SU-DHL-6 (cell line): Measurements from ENCODE around the gene SLC16A11.
"Not testable (repeated sequence)": the region's sequence is repeated elsewhere in the genome, so short reads cannot be mapped to it uniquely, and the experiment has no call there.

ENCODE experiments used
- H2AFZ ChIP-seq: fragments of 200-600 bp; sonication (generic); 2 replicates; pipeline ENCODE4 v1.6.1; 2014; ENCODE audit warnings: low read depth, mild to moderate bottlenecking, moderate library complexity, mixed read lengths, antibody characterized with exemption, low read length; ENCODE audit not compliant: severe bottlenecking
- H3F3A ChIP-seq: fragments of 200-600 bp; shearing (Covaris generic); 2 replicates; pipeline ENCODE4 v1.6.0; 2016; ENCODE audit warnings: antibody characterized with exemption, mild to moderate bottlenecking; ENCODE audit not compliant: insufficient read depth
- H3K27ac ChIP-seq: fragments of 200-600 bp; sonication (generic); 2 replicates; pipeline ENCODE4 v1.5.1; 2016; ENCODE audit warnings: low read depth, mild to moderate bottlenecking, low read length, moderate library complexity, mixed read lengths
- H3K27me3 ChIP-seq: fragments of 200-600 bp; sonication (generic), shearing (Covaris generic); 2 replicates; pipeline ENCODE4 v1.6.0; 2014; ENCODE audit warnings: mild to moderate bottlenecking, low read length
- H3K36me3 ChIP-seq: fragments of 200-600 bp; sonication (generic); 2 replicates; pipeline ENCODE4 v1.6.1; 2014; ENCODE audit warnings: mild to moderate bottlenecking, low read length, mixed read lengths
- H3K4me2 ChIP-seq: fragments of 300-600, 200-600 bp; shearing (Covaris generic), sonication (generic); 2 replicates; pipeline ENCODE4 v1.6.0; 2014; ENCODE audit warnings: low read length, low read depth, mild to moderate bottlenecking; ENCODE audit not compliant: poor library complexity, severe bottlenecking
- H3K4me3 ChIP-seq: fragments of 200-600 bp; sonication (generic); 2 replicates; pipeline ENCODE4 v1.5.1; 2014; ENCODE audit warnings: antibody characterized with exemption, low read length, mild to moderate bottlenecking, mixed read lengths; ENCODE audit not compliant: insufficient read depth, poor library complexity, severe bottlenecking
- H3K79me2 ChIP-seq: fragments of 200-600 bp; sonication (generic); 2 replicates; pipeline ENCODE4 v1.6.1; 2014; ENCODE audit warnings: mild to moderate bottlenecking, low read length, moderate library complexity; ENCODE audit not compliant: insufficient read depth
- H3K9ac ChIP-seq: fragments of 200-600 bp; sonication (generic); 2 replicates; pipeline ENCODE4 v1.7.0; 2014; ENCODE audit warnings: mild to moderate bottlenecking, low read length
- H3K9me2 ChIP-seq: fragments of 200-600 bp; sonication (generic); replicated peaks from 2 replicates; pipeline ENCODE4 v1.6.1; 2014; ENCODE audit warnings: low read length; ENCODE audit not compliant: insufficient read depth
- H3K9me3 ChIP-seq: fragments of 200-600 bp; sonication (generic); 2 replicates; pipeline ENCODE4 v1.6.1; 2014; ENCODE audit warnings: low read length, mixed read lengths; ENCODE audit not compliant: insufficient read depth
- H4K20me1 ChIP-seq: fragments of 200-600 bp; sonication (generic); 2 replicates; pipeline ENCODE4 v1.6.1; 2014; ENCODE audit warnings: low read depth, mild to moderate bottlenecking, antibody characterized with exemption, low read length, moderate library complexity, mixed read lengths
- CTCF ChIP-seq: fragments of 200-600 bp; sonication (generic); IDR thresholded peaks from one replicate; pipeline ENCODE4 v1.5.1; 2017; ENCODE audit warnings: antibody characterized with exemption, mild to moderate bottlenecking, low read length, moderate library complexity; ENCODE audit not compliant: insufficient read depth, poor library complexity, severe bottlenecking
- EZH2phosphoT487 ChIP-seq: fragments of 200-600 bp; sonication (generic), shearing (Covaris generic); conservative IDR thresholded peaks from 2 replicates; pipeline ENCODE4 v1.6.1; 2018; ENCODE audit warnings: mild to moderate bottlenecking, antibody characterized with exemption, low read length, moderate library complexity, mixed read lengths

The SLC16A11 gene

GRCh38 chr17:7043497-7044198 is at the start of gene SLC16A11:
Gene SLC16A11 (minus strand): TSS chr17:7044092. CDS start chr17:7043513, 579 bp downstream.
- H3K36me3 ChIP-seq: no peaks in the 10 kb centered on the region
- H4K20me1 ChIP-seq: no peaks in the 10 kb centered on the region
- no peaks in the 10 kb centered on the region for H3K27me3 ChIP-seq
- no peak within 1 kb of the TSS for H3K27ac ChIP-seq
- H3K9ac ChIP-seq: no peak within 1 kb of the TSS
- H3K4me3 ChIP-seq: no peak within 1 kb of the TSS
- no peaks in the 10 kb centered on the region for H3K9me2 ChIP-seq
- no peaks in the 10 kb centered on the region for H3K79me2 ChIP-seq
- no peak within 1 kb of the TSS for H2AFZ ChIP-seq
- TF ChIP-seq CTCF (no peak), EZH2phosphoT487 (no peak)
- H3K9me3 ChIP-seq: no peaks in the 10 kb centered on the region
- no peak within 1 kb of the TSS for H3K4me2 ChIP-seq
- no peaks in the 10 kb centered on the region for H3F3A ChIP-seq

GRCh38 chr17:7091311-7092005 is 47.6 kb upstream of the SLC16A11 start:
- not testable (repeated sequence) for H3K36me3 ChIP-seq, H3K4me2 ChIP-seq, H3K4me3 ChIP-seq, H3K79me2 ChIP-seq, H3K9me2 ChIP-seq, H4K20me1 ChIP-seq, H2AFZ ChIP-seq, H3K9ac ChIP-seq, H3K27ac ChIP-seq, H3K27me3 ChIP-seq, H3F3A ChIP-seq, H3K9me3 ChIP-seq

GRCh38 chr17:7089570-7089969 is 45.7 kb upstream of the SLC16A11 start:
- H3K4me2 ChIP-seq, H3K79me2 ChIP-seq, H3K36me3 ChIP-seq, H3K9me2 ChIP-seq, H3K9me3 ChIP-seq, H4K20me1 ChIP-seq, H2AFZ ChIP-seq, H3K27ac ChIP-seq, H3F3A ChIP-seq, H3K27me3 ChIP-seq, H3K9ac ChIP-seq, H3K4me3 ChIP-seq: not testable (repeated sequence)

GRCh38 chr17:7088442-7088841 is 44.5 kb upstream of the SLC16A11 start:
- not testable (repeated sequence) for H3K27ac ChIP-seq, H3K36me3 ChIP-seq, H2AFZ ChIP-seq, H3K9me2 ChIP-seq, H3K4me2 ChIP-seq, H3K9ac ChIP-seq, H3K4me3 ChIP-seq, H3K79me2 ChIP-seq, H3K27me3 ChIP-seq, H3K9me3 ChIP-seq, H3F3A ChIP-seq, H4K20me1 ChIP-seq

GRCh38 chr17:7084088-7084487 is 40.2 kb upstream of the SLC16A11 start:
- Histone ChIP-seq H3F3A (no peaks in the 10 kb centered on the region), H3K9me2 (no peaks in the 10 kb centered on the region), H3K4me2 (no peak overlapping the region), H3K9ac (no peak overlapping the region), H2AFZ (no peak overlapping the region), H3K9me3 (no peaks in the 10 kb centered on the region), H3K79me2 (no peaks in the 10 kb centered on the region), H3K27me3 (no peaks in the 10 kb centered on the region), H3K27ac (no peak overlapping the region), H3K4me3 (no peak overlapping the region), H4K20me1 (no peaks in the 10 kb centered on the region), H3K36me3 (no peaks in the 10 kb centered on the region)
- no peak for TF ChIP-seq EZH2phosphoT487
- TF ChIP-seq CTCF: no peak
